ENCODE data around the gene DYSF.

DNA sequence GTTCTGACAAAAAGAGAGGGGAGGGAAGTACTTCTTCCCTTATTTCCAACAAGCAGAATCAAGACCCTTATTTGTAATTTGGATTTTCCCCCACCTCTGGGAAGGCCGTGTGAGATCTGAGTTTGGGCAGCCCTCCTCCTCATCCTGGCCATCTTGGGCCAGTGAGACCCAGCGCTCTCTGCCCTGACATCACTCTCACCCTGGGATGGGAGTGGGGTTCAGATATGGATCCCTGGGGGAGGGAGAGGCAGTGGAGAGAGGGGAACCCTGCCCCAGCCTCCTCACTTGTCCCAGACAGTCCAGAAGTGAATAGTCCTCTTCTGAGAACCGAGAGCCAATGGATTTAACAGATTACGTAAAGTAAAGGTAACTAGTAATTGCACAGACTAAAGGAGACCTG is 64.5 kb downstream of the DYSF start:
- TF ChIP-seq CTCF (optimal IDR thresholded peaks at IDR 0.05 in 1 of 3, IDR thresholded peaks at IDR 0.05 in 1 of 3, conservative IDR thresholded peaks at IDR 0.05 in 1 of 3; ENCODE audit: extremely low read depth in 1 of 3, insufficient read depth in 2 of 3, low read length in 3 of 3) = no peak
- TF ChIP-seq EZH2 (IDR thresholded peaks at IDR 0.05; ENCODE audit: low read length) = no peak

Measured in keratinocyte (primary cell).